T-helper 2 cell treated with Interferon-gamma antibody and Interleukin-4, amounts not matched to agents 5 μg/mL and 100 μg/mL, for 36 hours (primary cell): ENCODE data around the gene FOXC1.

Experiments used
- DNase-seq: peaks from one replicate; pipeline ENCODE4 v3.0.0; 2021; ENCODE audit warnings: low spot score
- H3K27ac Mint-ChIP-seq: one replicate; pipeline ENCODE4 v1.8.0; 2021; ENCODE audit warnings: mild to moderate bottlenecking, mixed read lengths
- H3K27me3 Mint-ChIP-seq: one replicate; pipeline ENCODE4 v1.8.0; 2021; ENCODE audit warnings: low read depth, mixed read lengths
- H3K36me3 Mint-ChIP-seq: one replicate; pipeline ENCODE4 v1.8.0; 2021; ENCODE audit warnings: low read depth, mixed read lengths
- H3K4me1 Mint-ChIP-seq: one replicate; pipeline ENCODE4 v1.8.0; 2021; ENCODE audit warnings: low read depth, mixed read lengths
- H3K4me3 Mint-ChIP-seq: one replicate; pipeline ENCODE4 v1.8.0; 2022; ENCODE audit warnings: mild to moderate bottlenecking, moderate library complexity, mixed read lengths
- H3K9me3 Mint-ChIP-seq: one replicate; pipeline ENCODE4 v1.8.0; 2021; ENCODE audit warnings: mixed read lengths

FOXC1 gene

DNA sequence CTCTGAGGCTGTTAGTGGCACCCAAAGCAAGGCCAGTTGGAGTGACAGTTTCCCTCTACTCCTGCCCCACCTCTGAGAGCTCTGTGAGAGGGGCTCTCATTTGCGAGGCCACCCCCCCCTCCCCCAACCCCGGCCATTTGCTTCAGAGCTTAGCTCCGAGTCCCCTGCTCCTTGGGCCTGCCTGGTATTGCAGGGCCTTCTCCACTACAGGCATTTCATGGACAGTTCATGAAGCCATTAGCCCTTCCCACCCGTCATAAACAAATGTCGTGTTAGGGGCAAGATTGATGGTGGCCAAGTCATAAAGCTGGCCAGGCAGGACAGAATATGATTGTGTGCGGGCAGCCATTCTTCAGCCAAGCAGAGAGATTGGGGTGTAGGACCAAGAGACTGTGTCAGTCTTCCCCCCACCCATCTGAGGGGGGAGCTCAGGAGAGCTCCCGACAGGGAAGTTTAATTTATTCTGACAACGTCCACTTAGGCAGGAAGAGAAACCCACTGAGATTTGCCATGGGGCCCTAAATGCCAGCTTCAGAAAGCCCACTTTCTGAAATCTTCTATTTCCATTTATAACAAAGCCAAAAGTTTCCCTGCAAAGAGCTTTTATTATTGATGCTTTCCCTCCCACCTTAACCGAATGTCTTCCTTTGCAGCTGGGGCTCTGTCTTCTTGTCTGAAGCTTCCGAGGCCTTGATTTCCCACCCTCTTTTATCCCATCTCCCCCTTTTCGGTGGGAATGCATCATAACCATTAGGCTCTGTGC lies 7.2 kb downstream of the FOXC1 start:
- no peak for DNase-seq
- Mint-ChIP-seq H3K27me3 (peaks cover 63% of the 10 kb centered on the region), H3K9me3 (no peaks in the 10 kb centered on the region), H3K27ac (no peak overlapping the region), H3K4me1 (peaks cover 6% of the 10 kb centered on the region), H3K36me3 (peaks cover 2% of the 10 kb centered on the region), H3K4me3 (no peak overlapping the region)

DNA sequence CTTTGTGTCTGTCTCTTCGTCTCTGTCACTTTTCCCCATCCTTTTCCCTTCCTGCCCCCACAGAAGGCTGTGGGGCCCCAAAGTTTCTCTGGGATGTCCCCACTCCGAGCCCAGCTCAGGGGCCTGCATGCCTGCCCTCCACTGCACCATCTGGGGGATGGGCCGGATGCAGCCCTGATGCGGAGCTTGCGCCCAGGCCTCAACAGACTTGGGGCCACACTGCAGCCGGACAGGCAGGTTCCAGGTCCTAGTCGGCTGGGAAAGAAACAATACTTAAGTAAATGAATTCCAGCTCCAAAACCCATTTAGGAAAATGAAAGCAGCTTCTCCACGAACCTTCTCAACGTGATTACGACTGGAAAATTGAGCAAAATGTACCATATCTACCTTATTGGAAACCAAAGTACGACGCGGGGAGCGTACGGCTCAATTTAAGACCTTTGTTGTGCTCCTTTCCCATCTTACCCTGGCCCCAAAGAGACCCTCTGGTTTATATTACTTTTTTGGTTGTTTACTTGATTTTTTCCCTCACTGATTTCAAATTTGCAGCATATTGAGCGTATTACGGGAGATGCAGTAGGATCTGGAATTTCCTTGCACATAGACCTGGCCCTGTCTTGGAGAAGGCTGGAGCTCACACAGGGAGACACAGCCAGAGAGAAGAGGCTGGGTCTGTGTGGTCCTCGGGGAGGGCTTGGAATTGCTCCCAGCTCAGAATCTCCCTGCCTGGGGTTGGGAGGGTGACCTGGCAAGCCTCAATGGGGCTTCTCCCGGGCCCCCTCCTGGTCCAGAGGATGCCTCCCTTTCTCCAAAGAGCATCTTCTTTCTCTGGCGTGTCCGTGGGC lies 8.0 kb downstream of the FOXC1 start:
- DNase-seq, result no peak
- Mint-ChIP-seq H3K27me3 (peaks cover 63% of the 10 kb centered on the region), H3K9me3 (no peaks in the 10 kb centered on the region), H3K4me3 (no peak overlapping the region), H3K36me3 (no peaks in the 10 kb centered on the region), H3K27ac (no peak overlapping the region), H3K4me1 (no peaks in the 10 kb centered on the region)

DNA sequence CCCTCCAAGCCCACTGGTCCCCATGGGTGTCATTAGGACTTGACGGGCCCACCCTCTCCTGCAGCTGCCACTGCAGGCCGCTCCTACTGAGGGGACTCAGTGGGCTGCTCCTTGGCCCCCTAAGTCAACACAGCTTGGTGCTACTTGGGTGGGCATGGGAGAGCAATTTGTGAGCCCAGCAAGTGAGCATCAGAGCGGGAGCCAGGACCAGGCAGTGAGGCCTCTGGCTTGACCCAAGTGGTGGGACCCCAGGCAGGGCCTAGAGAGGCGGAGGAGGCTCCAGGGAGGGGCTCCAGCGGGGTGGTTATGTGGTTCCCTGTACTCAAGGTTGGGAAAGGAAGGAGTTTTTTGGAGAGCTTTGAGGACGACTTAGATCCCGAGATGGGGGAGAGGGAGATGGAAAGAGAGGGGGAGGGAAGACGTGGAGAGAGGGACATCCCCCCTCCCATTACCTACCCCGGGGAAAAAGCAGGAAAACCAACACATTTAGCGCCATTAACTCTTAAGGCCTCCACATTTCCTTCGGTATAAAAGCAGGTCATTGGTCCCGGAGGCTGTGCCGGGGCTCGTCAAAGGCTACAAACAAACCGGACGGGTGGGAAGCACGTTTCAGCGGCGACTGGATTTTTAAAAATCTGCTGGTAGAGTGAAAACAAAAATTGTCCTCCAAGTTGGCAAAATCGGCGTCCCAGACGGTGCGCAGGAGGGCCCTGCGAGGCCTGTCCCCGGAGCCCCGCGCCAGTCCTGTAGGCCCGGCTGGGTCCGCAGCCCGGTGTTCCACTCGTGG lies 8.8 kb downstream of the FOXC1 start:
- H3K36me3 Mint-ChIP-seq, result no peaks in the 10 kb centered on the region
- peaks cover 62% of the 10 kb centered on the region for H3K27me3 Mint-ChIP-seq
- no peaks in the 10 kb centered on the region for H3K9me3 Mint-ChIP-seq
- no peak overlapping the region for H3K4me3 Mint-ChIP-seq
- H3K4me1 Mint-ChIP-seq, result no peaks in the 10 kb centered on the region
- DNase-seq, result no peak
- H3K27ac Mint-ChIP-seq, result no peak overlapping the region

DNA sequence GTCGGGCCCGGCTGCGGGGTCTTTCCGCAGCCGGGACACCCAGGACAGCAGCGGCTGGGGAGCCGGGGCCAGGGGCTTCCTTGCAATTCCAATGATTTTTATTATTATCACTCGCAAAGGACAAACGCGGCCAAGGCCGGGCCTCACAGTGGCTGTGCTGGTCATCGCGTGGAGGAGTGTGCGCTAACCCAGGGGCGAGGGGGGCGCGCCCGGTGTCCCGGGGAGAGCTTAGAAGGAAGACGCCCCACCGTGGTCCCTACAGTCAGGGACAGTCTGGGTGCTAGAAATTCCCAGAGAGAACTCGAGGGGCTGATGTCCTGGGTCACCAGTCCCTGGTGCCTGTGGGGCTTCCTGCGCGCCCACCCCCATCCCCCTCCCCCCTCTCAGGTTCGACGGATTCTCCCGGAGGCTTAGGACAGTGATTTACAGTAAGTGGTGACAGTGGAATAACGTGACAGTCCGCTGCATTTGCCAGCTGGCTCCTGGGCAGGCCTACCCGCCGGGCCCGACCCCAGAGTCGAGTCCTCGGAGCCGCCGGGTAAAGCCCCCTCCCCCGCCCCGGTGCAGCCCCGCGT lies 9.5 kb downstream of the FOXC1 start:
- DNase-seq, result no peak
- no peak overlapping the region for H3K27ac Mint-ChIP-seq
- peaks cover 62% of the 10 kb centered on the region for H3K27me3 Mint-ChIP-seq
- H3K9me3 Mint-ChIP-seq, result no peaks in the 10 kb centered on the region
- H3K36me3 Mint-ChIP-seq, result no peaks in the 10 kb centered on the region
- no peaks in the 10 kb centered on the region for H3K4me1 Mint-ChIP-seq
- no peak overlapping the region for H3K4me3 Mint-ChIP-seq

DNA sequence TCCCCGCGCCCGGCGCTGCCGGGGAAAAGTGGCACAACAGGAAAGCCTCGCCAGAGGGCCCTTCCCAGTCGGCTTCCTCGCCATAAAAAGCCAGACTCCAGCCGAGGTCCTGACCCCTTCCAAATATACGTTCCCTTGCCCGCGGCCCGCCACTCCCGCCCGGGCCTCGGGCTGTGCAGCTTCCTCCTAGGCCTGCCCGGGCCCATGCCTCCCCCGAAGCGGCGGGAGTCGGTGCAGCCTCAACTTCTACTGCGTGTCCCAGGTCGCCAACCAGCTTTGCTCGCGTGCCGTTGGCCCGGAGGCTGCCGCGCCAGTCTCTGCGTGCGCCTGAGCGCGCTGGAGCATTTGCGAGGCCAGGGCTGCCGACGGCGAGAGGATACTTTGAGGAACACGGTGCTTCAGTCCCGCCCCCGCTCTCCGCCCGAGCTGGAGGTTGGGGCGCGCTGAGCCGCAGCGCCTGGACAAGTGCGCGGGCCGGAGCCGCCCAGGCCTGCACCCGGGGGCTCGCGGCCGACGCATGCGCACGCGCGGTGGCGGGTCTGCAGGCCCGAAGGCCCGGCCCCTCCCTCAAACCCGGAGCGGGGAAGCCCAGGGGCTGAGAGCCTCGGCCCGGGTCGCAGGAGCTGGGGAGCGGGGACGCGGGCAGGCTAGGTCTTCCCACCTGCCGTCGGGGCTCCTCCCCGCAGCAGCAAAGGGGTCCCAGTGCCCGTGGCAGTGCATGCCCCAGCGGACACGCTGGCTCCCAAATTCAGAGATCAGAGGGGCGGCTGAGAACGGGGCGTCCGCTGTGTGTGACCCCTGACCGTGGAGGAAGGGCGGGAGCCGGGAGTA lies 10.2 kb downstream of the FOXC1 start:
- no peaks in the 10 kb centered on the region for H3K9me3 Mint-ChIP-seq
- no peaks in the 10 kb centered on the region for H3K4me1 Mint-ChIP-seq
- H3K27me3 Mint-ChIP-seq, result peaks cover 62% of the 10 kb centered on the region
- H3K4me3 Mint-ChIP-seq, result no peak overlapping the region
- DNase-seq, result no peak
- no peak overlapping the region for H3K27ac Mint-ChIP-seq
- H3K36me3 Mint-ChIP-seq, result no peaks in the 10 kb centered on the region

DNA sequence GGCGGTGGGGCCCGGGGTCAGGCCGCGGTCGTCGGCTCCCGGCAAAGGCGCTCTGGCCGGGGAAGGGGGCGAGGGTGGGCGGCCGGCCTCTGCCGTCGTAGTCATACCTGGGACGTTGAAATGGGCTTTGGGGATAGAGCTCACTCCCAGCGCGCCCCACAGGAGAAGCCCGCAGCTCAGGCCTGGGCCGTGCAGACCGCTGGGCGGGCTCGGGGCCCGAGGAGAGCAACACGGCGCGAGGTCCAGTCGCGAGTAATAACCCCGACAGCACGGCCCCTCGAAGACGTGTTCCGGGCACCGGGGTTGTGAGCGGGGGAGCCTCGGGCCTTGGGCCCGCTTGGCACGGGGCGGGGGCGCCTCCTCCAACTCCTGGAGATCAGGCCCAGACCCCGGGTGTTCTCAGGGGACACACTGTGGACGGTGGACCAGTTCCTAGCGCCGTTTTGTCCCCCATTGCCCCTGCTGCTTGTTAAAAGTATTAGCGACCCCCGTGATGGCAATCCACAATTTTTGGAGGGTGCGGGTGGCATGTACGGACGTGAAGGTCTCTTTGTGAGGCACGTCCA lies 10.9 kb downstream of the FOXC1 start:
- no peak overlapping the region for H3K27ac Mint-ChIP-seq
- DNase-seq, result no peak
- H3K27me3 Mint-ChIP-seq, result peaks cover 65% of the 10 kb centered on the region
- peaks cover 6% of the 10 kb centered on the region for H3K4me1 Mint-ChIP-seq
- no peak overlapping the region for H3K4me3 Mint-ChIP-seq
- no peaks in the 10 kb centered on the region for H3K36me3 Mint-ChIP-seq
- no peaks in the 10 kb centered on the region for H3K9me3 Mint-ChIP-seq

DNA sequence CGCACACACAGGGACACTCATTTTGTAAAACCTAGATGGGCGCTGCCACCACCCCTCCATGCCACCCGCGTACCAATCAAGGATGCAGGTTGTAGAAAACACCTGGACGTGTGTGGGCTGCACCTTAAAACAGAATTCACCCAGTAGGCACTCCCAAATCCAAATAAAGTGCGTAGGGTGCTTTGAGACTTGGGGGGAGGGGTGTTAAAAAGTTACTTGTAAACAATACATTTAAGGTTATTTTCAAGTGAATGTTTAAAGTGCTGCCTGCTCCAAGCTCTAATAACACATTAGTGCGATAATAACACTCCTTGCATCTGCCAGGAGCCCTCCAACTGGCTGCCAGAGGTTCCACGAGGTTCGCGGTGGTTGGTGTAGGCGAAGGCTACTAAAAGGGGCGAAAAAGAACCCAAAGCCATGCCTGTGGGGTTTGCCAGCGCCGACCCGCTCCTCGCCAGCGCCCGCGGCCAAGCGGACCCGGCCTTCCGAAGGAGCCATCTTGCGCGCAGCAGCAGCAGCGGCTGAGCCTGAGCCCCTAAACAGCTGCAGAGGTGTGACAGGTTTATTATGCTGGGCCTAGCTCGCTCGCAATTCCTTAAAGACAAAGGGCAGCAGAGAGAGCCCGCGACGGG lies 11.5 kb downstream of the FOXC1 start:
- Mint-ChIP-seq H3K9me3 (no peaks in the 10 kb centered on the region), H3K4me3 (no peak overlapping the region), H3K36me3 (no peaks in the 10 kb centered on the region), H3K27me3 (peaks cover 65% of the 10 kb centered on the region), H3K27ac (no peak overlapping the region), H3K4me1 (peaks cover 6% of the 10 kb centered on the region)
- no peak for DNase-seq

DNA sequence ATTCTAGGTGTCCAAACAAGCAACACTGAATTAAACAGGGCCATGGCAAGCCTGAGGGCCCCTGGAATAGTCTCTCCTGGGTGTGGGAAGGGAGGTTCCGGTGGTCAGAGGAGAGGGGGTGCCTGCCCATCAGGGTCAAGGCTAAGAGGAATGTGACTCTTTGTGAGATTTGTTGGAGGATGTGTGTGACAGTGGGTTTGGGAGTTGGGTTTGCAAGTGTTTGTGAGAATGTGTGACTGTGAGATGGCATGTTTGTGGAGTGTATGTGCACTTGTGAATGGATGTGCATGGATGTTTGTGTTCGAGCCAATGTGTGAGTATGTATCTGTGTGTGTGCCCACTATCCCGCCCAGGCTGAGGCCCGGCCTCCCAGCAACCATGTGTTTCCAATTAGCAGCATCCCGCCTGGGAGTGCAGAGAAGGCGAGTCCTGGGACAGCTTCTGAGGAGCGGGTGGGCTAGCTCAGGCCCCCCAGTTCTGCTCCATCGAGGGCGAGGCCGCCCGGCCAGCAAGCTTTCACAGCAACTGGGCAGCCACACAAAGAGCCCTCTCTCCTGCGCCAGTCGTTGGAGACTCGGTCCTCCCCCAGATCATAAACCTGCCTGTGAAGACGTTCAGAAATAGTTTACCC lies 12.6 kb downstream of the FOXC1 start:
- Mint-ChIP-seq H3K9me3 (no peaks in the 10 kb centered on the region), H3K27me3 (peaks cover 67% of the 10 kb centered on the region), H3K4me3 (no peak overlapping the region), H3K27ac (no peak overlapping the region), H3K36me3 (no peaks in the 10 kb centered on the region), H3K4me1 (peaks cover 6% of the 10 kb centered on the region)
- no peak for DNase-seq

DNA sequence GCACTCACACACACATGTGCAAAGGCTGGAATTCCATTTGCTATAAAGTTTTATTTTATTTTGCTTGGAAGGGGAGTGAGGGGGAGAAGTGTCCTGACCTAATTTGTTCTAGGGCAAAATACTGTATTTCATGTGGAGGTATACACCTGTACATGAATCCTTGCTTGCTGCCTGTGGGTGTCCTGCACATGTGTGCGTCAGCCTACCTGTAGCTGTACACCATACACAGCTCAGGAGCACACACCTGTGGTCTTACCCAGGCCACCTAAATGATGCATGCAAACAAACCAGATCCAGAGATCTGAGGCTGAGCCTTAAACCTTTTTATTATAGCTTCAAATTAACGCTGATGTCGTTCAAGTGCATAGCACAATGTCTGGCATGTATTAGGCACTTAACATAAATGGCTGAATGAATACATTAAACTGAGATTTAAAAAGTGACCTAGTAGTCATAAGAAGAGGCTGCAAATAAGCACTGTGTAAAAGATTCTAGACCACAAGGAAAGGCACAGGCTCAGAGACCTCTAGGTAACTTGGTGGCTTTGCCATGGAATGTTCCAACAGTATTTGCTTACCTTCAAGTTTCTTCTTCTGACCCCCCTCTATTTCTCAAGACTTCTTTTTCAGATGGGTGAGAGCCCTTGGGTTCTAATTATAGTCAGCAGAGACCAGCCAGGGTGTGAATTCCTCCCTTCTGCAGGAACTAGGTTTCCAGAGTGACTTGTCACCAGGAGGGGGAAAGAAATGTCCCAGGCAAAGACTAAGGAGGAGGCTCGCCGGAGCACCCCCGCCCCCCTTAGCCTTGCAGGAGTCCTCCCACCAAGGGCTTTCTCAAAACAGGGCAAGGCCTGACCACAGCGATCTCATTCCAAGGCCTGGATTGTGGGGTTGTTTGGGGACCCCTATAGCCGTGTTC lies 13.4 kb downstream of the FOXC1 start:
- Mint-ChIP-seq H3K4me3 (peak overlapping the region; percentile 27), H3K9me3 (no peaks in the 10 kb centered on the region), H3K36me3 (no peaks in the 10 kb centered on the region), H3K27ac (no peak overlapping the region), H3K27me3 (peaks cover 64% of the 10 kb centered on the region), H3K4me1 (peaks cover 6% of the 10 kb centered on the region)
- DNase-seq, result no peak

DNA sequence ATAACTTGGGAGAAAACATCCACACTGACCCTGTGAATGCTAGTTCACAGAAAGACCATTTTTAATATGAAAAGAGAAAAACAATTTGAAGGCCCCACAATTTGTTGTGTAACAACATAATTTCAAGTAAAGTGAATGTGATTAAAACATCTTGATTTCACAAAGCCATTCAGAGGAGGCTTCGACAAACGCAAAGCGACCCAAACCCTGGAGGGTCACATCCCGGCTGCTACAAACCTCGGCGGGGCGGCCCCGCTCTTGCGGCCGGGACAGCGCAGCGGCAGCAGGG lies 14.0 kb downstream of the FOXC1 start:
- no peak for DNase-seq
- H3K4me1 Mint-ChIP-seq, result peaks cover 6% of the 10 kb centered on the region
- H3K4me3 Mint-ChIP-seq, result peak overlapping the region; percentile 27
- no peak overlapping the region for H3K27ac Mint-ChIP-seq
- peaks cover 63% of the 10 kb centered on the region for H3K27me3 Mint-ChIP-seq
- no peaks in the 10 kb centered on the region for H3K36me3 Mint-ChIP-seq
- H3K9me3 Mint-ChIP-seq, result no peaks in the 10 kb centered on the region

DNA sequence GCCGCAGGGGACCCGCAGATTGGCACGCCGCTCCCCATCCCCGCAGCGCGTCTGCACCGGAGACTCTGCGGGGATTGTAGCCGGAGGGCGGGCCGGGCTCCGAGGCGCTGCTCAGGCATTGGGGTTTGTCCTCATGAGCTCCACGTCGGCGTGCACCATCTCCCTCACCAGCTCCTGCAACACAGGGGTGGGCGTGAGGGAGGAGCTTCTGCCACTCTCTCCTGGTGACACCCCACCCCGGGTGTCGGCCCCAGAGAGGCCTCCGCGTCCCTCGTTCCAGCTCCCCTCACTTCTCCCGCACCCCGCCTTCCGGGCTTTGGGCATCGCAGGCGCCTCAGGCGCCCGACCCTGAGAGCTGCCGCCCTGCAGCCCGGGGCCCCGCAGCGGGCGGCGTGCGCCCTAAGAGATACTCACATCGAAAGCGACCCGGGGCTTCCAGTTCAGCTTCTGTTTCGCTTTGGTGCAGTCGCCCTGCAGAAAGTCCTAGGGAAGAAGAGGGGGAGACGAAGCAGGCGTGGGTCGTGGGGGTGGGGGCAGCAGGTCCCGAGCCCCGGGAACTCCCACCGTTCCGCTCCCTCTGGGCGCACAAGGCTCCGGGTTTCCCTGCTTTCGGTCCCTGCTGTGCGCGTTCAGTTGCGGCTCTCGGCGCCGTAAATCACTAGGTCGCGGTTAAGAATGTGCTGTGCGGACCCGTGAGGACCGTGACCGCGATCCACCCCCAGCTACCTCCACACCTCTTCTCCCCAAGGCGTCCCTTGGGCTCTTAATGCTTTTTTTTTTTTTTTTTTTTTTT lies 14.5 kb downstream of the FOXC1 start:
- Mint-ChIP-seq H3K4me1 (peaks cover 6% of the 10 kb centered on the region), H3K4me3 (no peak overlapping the region), H3K36me3 (no peaks in the 10 kb centered on the region), H3K27me3 (peaks cover 67% of the 10 kb centered on the region), H3K9me3 (no peaks in the 10 kb centered on the region), H3K27ac (no peak overlapping the region)
- no peak for DNase-seq
